Left lobe of liver (tissue), 2 donors: Measurements from ENCODE around the gene LCE3B. TPM values are rescaled to one million over a fixed set of nuclear protein-coding genes. Genes with fewer than 3 reads are reported as not detected.
"Not testable (repeated sequence)": the region's sequence is repeated elsewhere in the genome, so short reads cannot be mapped to it uniquely, and the experiment has no call there.

Source experiments
- ATAC-seq: fragments of 200-7000 bp; cut with Tn5 transposase; one replicate; pipeline ENCODE4 v1.9.1; 2020; ENCODE audit warnings: mild to moderate bottlenecking, moderate library complexity
- DNase-seq: peaks from one replicate; pipeline ENCODE4 v3.0.0-alpha.2; 2020; ENCODE audit warnings: low spot score
- total RNA-seq: library from RNA; stranded (reverse); gene quantifications from one replicate; pipeline ENCODE4 v1.2.1, GENCODE V29; 2021
- donor health status: DM: no; HTN: no; CAD: no; lungs with moderate emphysema.
- donor health status: DM: no; HTN: yes; CAD: no.

Gene LCE3B, protein sequence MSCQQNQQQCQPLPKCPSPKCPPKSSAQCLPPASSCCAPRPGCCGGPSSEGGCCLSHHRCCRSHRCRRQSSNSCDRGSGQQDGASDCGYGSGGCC
- total RNA-seq, result not detected

DNA sequence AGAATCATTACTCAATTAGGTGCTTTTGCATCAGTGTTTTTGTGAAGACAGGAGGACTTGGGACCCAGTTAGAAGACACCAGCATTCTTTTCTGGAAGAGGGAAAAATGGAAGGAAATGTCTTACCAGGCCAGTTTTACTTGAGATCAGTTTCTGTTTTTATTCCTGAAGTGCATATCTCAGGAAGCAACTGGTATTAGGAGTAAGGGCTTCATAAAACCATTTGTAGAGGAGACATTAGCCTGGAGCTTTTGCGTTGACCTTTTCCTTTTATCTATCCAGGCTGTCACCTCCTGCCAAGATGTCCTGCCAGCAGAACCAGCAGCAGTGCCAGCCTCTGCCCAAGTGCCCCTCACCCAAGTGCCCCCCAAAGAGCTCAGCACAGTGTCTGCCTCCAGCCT is at the start of gene LCE3B:
Gene LCE3B (plus strand): TSS at position 301 of the 400 bp plus-strand sequence. CDS start 0 bp downstream, at position 301.
- ATAC-seq (no peak), DNase-seq (no peak)

DNA sequence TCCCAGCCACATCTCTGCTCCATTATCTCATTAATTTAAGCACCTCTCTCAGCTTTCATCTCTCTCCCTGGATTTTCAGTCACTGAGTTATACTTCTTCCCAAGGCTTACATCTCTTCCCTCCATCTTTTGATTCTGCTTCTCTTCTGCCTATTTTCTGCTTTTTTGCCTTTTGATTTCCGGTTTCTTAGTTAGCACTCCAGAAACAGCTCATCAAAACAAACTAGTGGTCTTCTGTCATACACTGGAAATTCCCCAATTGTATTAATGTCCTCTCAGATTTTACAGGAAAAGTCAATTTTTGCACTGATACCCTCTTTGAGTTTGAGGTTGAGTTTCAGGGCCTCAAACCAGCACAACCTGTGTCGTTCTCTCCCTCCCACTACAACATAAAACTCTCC is 48.5 kb upstream of the LCE3B start:
- no peak for ATAC-seq

DNA sequence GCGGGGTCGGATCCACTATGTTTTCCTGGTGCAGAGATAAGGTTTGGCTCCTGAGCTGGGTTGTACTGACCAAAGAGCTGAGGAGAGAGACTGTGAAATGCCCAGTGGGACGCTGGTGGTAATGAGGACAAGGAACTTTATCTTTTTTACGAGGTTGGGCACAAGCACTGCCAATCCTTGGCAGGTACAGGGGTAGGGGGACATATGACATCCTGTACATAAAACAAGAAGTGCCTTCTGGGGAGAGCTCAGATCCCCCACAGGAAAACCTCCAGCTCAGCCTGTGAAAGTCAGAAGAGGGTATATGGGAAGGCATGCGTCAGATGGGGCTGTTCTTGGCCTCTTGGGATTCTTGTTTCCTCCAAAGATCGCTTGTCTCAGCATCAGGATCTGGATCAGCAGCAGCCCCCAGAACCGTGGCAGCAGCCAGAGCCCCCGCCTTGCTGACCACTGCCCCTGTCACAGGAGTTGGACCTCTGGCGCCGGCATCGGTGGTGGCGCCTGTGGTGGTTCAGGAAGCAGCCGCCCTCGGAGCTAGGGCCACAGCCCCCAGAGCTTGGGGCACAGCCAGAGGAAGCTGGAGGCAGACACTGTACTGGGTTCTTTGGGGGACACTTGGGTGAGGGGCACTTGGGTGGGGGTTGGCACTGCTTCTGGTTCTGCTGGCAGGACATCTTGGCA is 47.9 kb upstream of the LCE3B start:
- ATAC-seq (no peak), DNase-seq (no peak)

More for the DNA sequence above, 48.5 kb upstream of the LCE3B start:
- DNase-seq, result no peak

DNA sequence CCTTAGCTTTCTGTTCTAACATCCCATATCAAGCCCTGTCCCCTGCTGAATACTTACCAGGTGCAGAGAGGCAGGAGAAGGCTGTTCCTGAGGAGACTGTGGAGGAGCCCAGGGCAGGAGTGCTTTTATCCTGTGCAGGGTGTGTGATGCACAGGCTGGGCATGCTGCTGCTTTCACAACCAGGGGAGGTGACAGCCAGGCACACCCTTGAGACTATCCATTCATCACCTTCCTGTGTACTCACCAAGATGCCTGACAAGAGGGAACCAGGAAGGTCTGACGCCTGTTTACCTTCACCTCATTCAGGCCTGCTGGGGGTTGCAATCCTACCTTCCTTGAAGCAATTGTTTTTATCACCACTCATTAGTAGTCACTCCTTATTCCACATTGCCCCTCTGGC is 46.9 kb upstream of the LCE3B start, which contains the start of gene LCE3E:
Gene LCE3E (minus strand): TSS at position 100 of the 400 bp plus-strand sequence. CDS start 572 bp downstream, outside the sequence.
- ATAC-seq (no peak), DNase-seq (no peak)

DNA sequence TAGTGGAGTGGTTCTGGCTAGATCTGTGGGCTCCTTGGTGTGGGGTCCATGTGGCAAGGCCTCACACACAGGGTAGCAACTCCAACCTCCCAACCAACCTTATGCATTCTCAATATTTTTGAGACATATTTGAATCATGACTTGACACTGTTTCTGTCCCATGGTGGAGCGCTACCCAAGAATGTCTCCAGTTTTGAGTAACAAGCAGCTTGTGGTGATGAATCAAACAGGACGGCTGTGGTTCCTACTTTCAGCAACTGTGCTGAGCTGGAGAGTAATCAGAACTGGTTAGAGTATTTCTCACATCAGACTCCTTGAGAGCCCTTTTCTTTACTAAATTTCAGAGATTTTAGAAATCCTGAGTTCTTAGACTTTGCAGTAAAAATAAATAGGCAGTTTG is 36.4 kb upstream of the LCE3B start:
- no peak for DNase-seq

DNA sequence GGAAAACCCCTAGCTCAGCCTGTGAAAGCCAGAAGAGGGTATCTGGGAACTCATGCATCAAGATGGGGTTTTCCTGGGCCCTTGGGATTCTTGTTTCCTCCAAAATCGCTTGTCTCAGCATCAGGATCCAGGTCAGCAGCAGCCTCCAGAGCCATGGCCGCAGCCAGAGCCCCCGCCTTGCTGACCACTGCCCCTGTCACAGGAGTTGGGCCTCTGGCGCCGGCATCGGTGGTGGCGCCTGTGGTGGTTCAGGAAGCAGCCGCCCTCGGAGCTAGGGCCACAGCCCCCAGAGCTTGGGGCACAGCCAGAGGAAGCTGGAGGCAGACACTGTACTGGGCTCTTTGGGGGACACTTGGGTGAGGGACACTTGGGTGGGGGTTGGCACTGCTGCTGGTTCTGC is 34.1 kb upstream of the LCE3B start:
- not testable (repeated sequence) for DNase-seq, ATAC-seq

More for the DNA sequence above, 36.4 kb upstream of the LCE3B start:
- no peak for ATAC-seq

DNA sequence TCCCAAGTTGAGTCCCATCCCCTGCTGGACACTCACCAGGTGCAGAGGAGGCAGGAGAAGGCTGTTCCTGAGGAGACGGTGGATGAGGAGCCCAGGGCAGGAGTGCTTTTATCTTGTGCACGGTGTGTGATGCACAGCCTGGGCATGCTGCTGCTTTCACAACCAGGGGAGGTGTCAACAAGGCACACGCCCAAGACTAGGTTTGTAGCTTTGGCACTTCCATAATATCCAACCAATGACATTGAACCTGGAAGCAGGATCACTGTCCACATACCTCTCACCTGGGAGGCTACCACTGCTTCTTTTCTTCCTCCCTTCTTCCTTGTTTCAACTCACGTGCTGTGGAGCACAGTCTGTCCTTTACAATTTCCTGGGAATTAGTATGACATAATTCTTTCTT is 33.2 kb upstream of the LCE3B start, which contains the start of gene LCE3D:
Gene LCE3D (minus strand): TSS at position 84 of the 400 bp plus-strand sequence. CDS start 580 bp downstream, outside the sequence.
- no peak for ATAC-seq

DNA sequence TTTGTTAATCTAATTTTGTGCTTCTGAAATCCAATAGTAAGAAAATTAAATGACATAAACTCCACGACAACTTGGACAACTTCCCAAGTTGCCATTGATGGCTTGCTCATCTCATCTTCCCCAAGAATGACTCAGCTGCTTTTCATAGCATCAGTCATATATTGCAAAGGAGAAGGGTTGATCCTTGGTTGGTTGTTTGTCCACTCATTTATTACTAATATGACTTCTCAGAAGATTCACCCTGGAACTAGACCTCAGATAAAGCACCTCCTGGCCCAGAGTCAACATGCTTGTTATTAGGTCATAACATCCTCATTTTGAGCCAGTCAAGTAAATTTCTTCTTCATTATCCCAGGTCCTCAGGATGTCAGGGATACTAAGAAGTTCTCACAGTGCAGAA is 31.0 kb upstream of the LCE3B start:
- ATAC-seq (no peak), DNase-seq (no peak)

More for the DNA sequence above, 33.2 kb upstream of the LCE3B start, which contains the start of gene LCE3D:
- no peak for DNase-seq

DNA sequence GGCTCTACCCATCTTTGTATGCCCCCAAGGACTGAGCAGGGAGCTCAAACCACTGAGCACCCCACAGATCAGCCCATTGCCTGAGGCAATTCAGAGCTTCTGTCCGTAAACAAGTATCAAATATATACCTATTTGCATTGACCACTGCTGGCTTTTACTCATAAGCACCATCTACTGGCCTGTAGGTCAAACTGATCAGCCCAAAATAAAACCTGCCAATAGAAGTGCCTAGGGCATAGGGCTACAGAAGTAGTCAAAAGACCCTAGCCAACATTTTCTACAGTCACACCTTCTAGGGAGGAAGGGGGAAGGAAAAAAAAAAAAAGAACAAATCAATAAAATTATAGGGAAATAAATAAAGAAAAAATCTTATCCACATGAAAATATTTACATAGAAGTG is 28.0 kb upstream of the LCE3B start:
- no peak for DNase-seq
- no peak for ATAC-seq

DNA sequence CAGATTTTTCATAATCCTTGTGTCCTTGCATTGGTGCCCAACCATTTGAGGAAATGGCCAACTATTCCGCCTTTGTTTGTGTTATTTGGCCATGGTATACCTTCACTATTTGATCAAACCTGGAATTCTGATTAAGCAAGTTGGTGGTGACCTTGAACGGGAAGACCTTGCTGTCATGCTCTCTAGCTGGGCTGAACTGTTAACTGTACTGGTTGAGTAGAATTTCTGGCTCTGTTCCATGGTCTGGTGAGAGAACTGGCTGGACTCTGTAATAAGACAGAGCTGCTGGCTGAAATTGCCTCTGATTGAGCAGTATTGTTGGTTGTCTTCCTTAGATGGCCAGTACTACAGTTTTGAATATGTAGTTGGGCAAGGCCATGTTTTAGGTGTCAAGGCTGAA is 16.6 kb upstream of the LCE3B start:
- ATAC-seq (no peak), DNase-seq (no peak)

DNA sequence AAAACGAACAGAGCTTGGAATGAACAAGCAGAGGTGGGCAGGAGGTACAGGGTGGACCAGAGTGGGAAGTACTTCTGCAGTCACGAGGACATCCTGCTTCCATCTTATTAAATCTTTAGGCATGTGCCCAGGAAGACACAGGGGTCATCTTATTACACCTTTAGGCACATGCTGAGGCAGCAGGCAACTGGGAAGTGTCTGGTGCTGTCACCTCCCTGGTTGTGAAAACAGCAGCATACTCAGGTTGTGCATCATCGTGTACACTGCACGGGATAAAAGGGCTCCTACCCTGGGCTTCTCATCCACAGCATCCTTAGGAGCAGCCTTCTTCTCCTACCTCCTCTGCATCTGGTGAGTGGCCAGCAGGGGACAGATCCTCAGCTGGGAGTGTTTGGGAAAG is 13.7 kb upstream of the LCE3B start, which contains the start of gene LCE3C:
Gene LCE3C (plus strand): TSS at position 301 of the 400 bp plus-strand sequence. CDS start 498 bp downstream, outside the sequence.
- ATAC-seq (no peak), DNase-seq (no peak)

DNA sequence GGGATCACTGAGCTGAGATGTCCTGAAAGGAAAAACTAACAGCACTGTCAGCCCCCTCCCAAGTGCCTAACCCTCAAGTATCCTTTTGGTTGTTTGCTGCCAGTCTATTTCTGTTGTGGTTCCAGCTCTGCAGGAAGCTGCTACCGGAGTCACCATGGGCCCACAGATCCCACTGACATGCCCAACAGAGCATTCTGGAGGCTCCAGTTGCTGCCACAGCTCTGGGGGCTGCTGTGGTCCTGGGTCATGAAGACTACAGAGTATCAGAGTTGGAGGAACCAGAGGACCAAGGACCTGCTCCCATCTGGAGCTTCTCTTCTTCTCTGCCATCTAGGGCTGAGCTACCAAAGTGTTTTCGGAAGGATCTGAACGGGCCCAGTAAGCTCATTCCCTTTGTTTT is 8.4 kb downstream of the LCE3B start:
- DNase-seq (no peak), ATAC-seq (no peak)

DNA sequence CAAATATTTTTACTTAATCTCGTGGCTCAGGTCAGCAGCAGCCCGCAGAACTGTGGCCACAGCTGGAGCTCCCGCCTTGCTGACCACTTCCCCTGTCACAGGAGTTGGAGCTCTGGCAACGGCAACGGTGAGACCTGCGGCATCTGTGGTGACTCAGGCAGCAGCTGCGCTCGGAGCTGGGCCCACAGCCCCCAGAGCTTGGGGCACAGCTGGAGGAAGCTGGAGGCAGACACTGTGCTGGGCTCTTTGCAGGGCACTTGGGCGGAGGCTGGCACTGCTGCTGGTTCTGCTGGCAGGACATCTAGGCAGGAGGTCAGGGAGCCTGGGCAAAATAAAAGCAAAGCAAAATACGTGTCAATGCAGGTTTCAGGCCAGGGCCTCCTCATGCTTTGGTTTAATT is 9.2 kb downstream of the LCE3B start, which contains the start of gene LCE3A:
Gene LCE3A (minus strand): TSS at position 301 of the 400 bp plus-strand sequence. CDS start 0 bp downstream, at position 301.
- peak; percentile 53 for DNase-seq

DNA sequence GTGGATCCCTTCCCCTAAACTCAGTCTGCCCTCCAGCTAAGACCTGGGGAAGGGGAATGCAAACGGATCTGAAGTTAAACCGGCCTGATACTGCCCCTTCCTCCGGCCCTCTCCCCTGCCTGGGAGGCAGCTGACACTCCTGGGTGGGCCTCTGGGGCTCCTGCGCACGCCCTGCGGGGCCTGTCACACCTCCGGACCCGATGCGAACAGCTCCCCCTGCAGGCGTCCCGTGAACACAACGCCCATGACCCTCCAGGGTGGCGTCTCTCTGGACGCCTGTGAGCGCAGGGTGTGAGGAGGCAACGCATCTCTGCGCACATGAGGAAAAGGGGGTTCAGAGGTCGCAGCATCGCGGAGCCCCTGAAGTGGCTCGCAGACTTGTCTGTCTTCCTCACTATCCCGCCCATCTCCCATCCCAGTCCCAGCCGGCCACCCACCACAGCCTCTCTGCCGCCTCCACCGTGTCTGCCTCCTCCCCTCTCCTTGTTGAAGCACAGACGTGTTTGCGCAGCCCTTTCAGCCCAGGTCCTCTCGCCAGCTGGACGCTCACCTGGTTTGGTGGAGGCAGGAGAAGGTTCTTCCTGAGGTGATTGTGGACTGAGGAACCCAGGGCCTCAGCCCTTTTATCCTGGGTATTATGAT is 9.7 kb downstream of the LCE3B start:
- DNase-seq, result peak; percentile 51
- ATAC-seq, result peak; percentile 82

More for the DNA sequence above, 9.2 kb downstream of the LCE3B start, which contains the start of gene LCE3A:
- peak; percentile 93 for ATAC-seq

DNA sequence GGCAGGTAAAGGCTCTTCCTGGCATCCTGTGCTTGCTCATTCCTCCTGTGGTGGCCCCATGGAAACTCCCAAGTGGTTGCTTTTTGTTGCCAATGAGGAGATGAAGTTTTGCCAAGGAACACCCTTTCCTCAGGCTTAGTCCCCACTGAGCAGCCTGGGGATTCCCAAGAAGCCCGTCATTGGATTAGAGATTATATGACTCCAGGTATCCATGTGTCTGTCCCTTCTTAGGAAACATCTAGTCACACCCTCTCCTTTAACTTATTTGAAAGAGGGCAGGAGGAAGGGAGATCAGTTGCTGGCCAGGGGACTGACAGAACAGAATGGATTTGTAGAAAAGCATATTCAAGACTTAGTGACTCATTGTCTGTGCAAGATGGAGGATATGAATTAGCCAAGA is 13.1 kb downstream of the LCE3B start:
- no peak for ATAC-seq

DNA sequence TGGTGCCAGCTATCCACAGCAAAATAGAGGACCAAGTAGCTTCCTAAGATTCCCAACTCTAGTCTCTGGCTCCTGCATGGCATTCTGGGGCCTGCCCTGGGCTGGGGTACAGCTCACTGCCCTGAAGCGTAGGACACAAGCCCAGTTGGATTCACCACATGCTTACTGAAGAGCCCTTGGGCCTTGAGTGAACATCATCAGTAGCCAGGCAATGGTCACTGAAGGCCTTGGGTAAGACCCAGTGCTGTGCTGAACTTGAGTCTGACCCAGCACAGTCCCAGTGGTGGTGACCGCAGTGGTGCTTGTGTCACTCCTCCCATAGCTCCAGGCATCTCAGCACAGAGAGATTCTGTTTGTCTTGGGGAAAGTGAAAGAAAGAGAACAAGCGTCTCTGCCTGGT is 17.0 kb downstream of the LCE3B start:
- no peak for ATAC-seq
- no peak for DNase-seq

More for the DNA sequence above, 13.1 kb downstream of the LCE3B start:
- DNase-seq, result no peak

DNA sequence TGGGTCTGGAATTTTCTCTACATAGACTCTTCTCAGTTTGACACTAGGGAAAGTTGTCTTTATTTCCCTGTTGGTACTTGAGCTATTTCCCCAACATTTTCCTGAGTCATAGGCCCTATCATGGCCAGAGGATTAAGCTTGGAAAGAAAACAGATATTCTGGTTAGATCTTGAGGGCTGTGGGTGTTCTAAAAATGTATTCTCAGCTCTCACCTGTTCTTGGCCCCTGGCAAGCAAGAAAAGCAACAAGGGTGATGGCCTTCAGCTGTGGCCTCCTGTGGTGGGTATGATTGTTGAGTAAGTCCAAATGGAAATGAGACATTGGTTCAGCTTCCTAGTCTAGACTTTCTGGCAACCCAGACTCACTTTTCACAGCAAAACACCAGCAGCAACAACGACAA is 26.7 kb downstream of the LCE3B start:
- no peak for ATAC-seq
- no peak for DNase-seq

DNA sequence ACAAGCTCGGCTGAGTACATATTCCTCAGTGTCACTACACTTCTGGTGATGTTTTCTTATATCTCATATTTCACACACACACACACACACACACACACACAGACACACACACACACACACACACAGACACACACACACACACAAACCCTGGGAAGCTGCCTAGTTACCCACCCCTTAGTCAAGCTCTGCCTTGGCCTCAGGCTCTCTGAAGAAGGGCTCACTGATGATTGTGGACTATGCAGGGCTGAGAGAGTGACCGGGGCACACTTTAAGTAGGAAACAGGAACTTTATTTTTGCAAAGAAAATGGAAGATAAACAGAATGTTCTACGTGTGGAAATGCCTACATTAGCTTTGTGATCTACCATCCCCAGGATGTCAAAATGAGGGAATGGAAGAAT is 30.3 kb downstream of the LCE3B start:
- DNase-seq, result no peak
- no peak for ATAC-seq

DNA sequence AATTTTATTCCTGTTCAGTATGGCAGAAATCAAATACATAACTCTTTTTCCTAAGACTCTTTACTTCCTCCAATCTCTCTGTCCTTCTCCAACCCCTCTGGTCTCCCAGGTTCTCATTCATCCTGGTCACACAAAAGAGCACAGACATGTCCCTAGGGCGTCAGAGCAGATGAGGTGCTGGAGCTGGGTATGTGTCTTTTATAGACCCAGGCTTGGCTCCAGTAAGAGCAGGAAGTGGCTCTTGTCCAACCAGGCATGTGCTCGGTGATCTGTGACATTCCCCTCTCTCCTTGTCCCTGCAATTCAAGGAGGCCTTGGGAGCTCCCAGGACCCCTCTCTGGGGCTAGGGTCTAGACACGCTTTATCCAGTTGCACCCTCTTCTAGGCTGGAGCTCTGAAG is 31.5 kb downstream of the LCE3B start:
- ATAC-seq, result no peak
- DNase-seq, result no peak

DNA sequence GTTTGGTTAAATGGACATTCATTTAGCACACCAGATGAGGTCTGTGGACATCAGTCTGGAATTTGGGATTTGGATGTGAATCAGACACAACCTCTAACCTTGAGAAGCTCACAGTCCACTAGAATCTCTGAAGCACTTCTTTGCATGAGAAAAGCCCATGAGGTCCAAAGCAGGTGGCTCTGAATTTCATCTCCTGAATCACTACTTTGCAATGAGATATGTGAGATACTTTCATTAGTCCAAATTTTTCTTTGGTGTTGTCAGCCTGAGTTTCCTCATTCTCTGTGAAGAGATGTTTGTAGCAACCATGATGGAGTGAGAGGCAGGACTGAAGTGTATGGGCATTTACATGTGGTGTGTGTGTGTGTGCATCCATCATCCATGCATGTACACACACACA is 33.0 kb downstream of the LCE3B start:
- ATAC-seq, result no peak

DNA sequence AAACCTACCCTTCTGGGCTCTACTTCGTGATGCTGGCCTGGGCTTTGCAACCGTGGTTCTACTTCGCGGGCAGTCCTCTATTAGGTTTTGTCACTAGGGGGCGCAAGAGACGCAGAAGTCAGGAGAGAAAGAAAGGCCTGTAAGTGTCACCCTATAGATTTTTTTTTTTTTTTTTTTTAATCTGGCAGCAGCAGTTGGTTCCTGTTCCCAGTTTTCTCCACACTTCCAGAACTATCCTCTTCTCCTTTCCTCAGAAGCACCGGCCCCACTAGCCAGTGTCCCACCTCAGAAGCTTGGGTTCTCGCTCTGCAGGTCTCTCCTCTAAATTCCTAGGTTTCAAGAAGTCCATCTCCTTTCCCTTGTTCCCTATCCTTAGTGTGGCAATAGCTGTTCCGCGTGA is 40.5 kb downstream of the LCE3B start:
- ATAC-seq, result peak; percentile 77
- peak; percentile 52 for DNase-seq

More for the DNA sequence above, 33.0 kb downstream of the LCE3B start:
- DNase-seq, result no peak

DNA sequence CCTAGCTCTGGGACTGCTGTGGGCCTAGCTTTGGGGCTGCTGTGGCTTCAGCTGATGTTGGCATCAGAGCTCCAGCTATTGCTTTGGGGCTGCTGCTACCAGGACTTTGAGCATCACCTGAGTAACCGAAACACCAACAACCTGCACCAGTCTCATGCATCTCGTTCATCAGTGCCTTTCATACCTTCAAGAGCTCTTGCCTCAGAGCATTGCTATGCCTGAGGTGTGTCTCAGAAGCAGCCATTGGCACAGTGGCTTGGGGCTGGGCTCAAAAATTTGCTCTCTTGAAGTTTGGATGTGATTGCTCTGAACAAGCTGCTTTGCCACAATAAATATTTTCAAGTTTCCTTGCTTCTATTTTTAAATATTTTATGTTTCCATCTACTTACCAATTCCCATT is 42.8 kb downstream of the LCE3B start:
- ATAC-seq, result no peak
- DNase-seq, result no peak
